ENCODE measurements around the gene ADAMTS6.

The ADAMTS6 gene

GRCh38 chr5:65102976-65103711, 378.6 kb downstream of the ADAMTS6 start:
- H3K27me3 ChIP-seq (ENCODE audit: insufficient read depth, low read length, poor library complexity): no peaks in the 10 kb centered on the region
- DNase-seq: no peak
- no peaks in the 10 kb centered on the region for H3K79me2 ChIP-seq (ENCODE audit: insufficient read depth, low read length)
- no peak overlapping the region for H2AFZ ChIP-seq (ENCODE audit: low read depth, low read length)
- H3K4me1 ChIP-seq (ENCODE audit: insufficient read depth, low read length): no peaks in the 10 kb centered on the region
- no peak overlapping the region for H3K4me3 ChIP-seq (ENCODE audit: low read depth in 1 of 2, low read length in 2 of 2)
- no peak overlapping the region for H3K27ac ChIP-seq (ENCODE audit: low read length)
- H4K20me1 ChIP-seq (ENCODE audit: insufficient read depth, low read length): no peaks in the 10 kb centered on the region
- no peak overlapping the region for H3K4me2 ChIP-seq (ENCODE audit: insufficient read depth, low read length)
- ATAC-seq (ENCODE audit: insufficient read depth, low read depth): no peak
- TF ChIP-seq EZH2 (IDR thresholded peaks at IDR 0.05; ENCODE audit: borderline replicate concordance, low read depth, low read length, severe bottlenecking) (no peak), CTCF (IDR thresholded peaks at IDR 0.05; ENCODE audit: borderline replicate concordance, extremely low read depth, low read length, poor library complexity, severe bottlenecking) (no peak)
- H3K9me3 ChIP-seq (ENCODE audit: insufficient read depth, low read length, severe bottlenecking): no peaks in the 10 kb centered on the region
- H3K36me3 ChIP-seq (ENCODE audit: insufficient read depth, low read length): no peaks in the 10 kb centered on the region
- no peak overlapping the region for H3K9ac ChIP-seq (ENCODE audit: low read depth, low read length)

- no peaks in the 10 kb centered on the region for H3K4me1 ChIP-seq (ENCODE audit: insufficient read depth, low read length)
- ATAC-seq (ENCODE audit: insufficient read depth, low read depth) (no peak), DNase-seq (no peak)
- no peaks in the 10 kb centered on the region for H3K79me2 ChIP-seq (ENCODE audit: insufficient read depth, low read length)
- no peak overlapping the region for H3K9ac ChIP-seq (ENCODE audit: low read depth, low read length)
- no peaks in the 10 kb centered on the region for H3K36me3 ChIP-seq (ENCODE audit: insufficient read depth, low read length)
- H4K20me1 ChIP-seq (ENCODE audit: insufficient read depth, low read length): no peaks in the 10 kb centered on the region
- H3K27ac ChIP-seq (ENCODE audit: low read length): no peak overlapping the region
- H2AFZ ChIP-seq (ENCODE audit: low read depth, low read length): no peak overlapping the region
- H3K9me3 ChIP-seq (ENCODE audit: insufficient read depth, low read length, severe bottlenecking): no peaks in the 10 kb centered on the region
- TF ChIP-seq CTCF (IDR thresholded peaks at IDR 0.05; ENCODE audit: borderline replicate concordance, extremely low read depth, low read length, poor library complexity, severe bottlenecking): no peak
- no peak for TF ChIP-seq EZH2 (IDR thresholded peaks at IDR 0.05; ENCODE audit: borderline replicate concordance, low read depth, low read length, severe bottlenecking)
- no peaks in the 10 kb centered on the region for H3K27me3 ChIP-seq (ENCODE audit: insufficient read depth, low read length, poor library complexity)
- H3K4me3 ChIP-seq (ENCODE audit: low read depth in 1 of 2, low read length in 2 of 2): no peak overlapping the region
- no peak overlapping the region for H3K4me2 ChIP-seq (ENCODE audit: insufficient read depth, low read length)
These were observed 379.2 kb downstream of the ADAMTS6 start for GRCh38 chr5:65102371-65102975.

- H3K36me3 ChIP-seq (ENCODE audit: insufficient read depth, low read length): no peaks in the 10 kb centered on the region
- no peaks in the 10 kb centered on the region for H3K27me3 ChIP-seq (ENCODE audit: insufficient read depth, low read length, poor library complexity)
- H3K4me2 ChIP-seq (ENCODE audit: insufficient read depth, low read length): no peak overlapping the region
- H3K9me3 ChIP-seq (ENCODE audit: insufficient read depth, low read length, severe bottlenecking): no peaks in the 10 kb centered on the region
- no peak overlapping the region for H3K9ac ChIP-seq (ENCODE audit: low read depth, low read length)
- ATAC-seq (ENCODE audit: insufficient read depth, low read depth) (no peak), DNase-seq (no peak)
- no peaks in the 10 kb centered on the region for H4K20me1 ChIP-seq (ENCODE audit: insufficient read depth, low read length)
- H2AFZ ChIP-seq (ENCODE audit: low read depth, low read length): no peak overlapping the region
- H3K4me3 ChIP-seq (ENCODE audit: low read depth in 1 of 2, low read length in 2 of 2): no peak overlapping the region
- H3K27ac ChIP-seq (ENCODE audit: low read length): no peak overlapping the region
- no peaks in the 10 kb centered on the region for H3K79me2 ChIP-seq (ENCODE audit: insufficient read depth, low read length)
- no peaks in the 10 kb centered on the region for H3K4me1 ChIP-seq (ENCODE audit: insufficient read depth, low read length)
- TF ChIP-seq CTCF (IDR thresholded peaks at IDR 0.05; ENCODE audit: borderline replicate concordance, extremely low read depth, low read length, poor library complexity, severe bottlenecking): no peak
These were observed 380.1 kb downstream of the ADAMTS6 start for GRCh38 chr5:65101632-65102100.
